ENCODE data around the gene FEN1.

Gene FEN1

DNA sequence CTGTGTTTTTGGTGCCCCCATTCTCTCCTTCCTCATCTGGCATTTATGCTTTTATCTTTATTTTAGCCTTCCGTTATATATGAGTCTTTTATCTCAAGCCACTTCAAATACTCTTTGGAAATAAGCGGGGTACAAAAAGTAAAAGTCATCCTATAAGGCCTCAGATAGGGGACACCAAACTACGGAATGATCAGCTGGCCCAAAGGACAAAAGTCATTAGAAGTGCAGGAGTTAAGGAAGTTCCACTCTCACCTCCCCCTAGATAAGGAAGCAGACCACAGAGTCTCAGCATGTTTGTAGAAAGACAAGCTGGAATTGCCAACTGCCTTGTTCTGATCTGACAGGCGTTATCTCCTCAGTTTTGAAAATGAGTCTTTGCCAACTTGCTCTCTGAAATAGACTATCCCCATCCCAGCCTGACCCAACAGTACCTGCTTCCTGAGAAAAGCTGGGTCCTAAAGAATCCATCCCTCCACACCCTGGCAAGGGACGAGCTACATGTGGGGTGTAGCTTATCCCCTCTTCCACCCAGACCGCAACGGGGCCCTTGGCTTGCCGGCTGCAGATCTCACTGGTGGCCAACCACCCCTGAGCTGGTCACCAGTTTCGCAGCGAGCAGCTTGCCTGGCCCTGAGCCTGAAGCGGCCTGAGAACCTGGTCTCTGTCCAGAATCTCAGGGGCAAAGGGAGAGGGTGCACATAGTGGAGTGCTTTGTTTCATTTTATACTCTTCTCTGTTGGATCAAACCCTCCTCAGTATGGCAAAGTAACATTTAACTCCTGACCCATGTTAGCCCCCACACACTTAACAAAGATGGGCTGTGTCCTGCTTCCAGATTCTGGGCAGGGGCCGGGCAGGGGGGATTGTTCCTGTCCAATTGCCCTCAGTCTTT, 49.2 kb downstream of the FEN1 start:
- no peak for DNase-seq (ENCODE audit: low read depth)

DNA sequence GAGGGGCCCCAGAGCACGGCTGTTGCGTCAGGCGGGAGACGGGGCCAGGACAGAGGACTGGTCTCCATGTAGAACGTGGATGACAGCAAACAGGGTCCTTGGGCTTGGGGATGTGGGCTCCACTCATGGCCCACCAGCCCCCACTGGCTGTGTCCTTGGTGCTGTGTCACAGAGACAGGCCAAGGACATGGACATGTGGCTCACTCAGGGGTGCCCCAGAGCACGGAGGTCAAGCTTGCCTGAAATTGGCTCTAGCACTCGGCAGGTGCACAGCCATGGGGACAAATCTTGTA, 49.8 kb downstream of the FEN1 start:
- no peak for DNase-seq (ENCODE audit: low read depth)

DNA sequence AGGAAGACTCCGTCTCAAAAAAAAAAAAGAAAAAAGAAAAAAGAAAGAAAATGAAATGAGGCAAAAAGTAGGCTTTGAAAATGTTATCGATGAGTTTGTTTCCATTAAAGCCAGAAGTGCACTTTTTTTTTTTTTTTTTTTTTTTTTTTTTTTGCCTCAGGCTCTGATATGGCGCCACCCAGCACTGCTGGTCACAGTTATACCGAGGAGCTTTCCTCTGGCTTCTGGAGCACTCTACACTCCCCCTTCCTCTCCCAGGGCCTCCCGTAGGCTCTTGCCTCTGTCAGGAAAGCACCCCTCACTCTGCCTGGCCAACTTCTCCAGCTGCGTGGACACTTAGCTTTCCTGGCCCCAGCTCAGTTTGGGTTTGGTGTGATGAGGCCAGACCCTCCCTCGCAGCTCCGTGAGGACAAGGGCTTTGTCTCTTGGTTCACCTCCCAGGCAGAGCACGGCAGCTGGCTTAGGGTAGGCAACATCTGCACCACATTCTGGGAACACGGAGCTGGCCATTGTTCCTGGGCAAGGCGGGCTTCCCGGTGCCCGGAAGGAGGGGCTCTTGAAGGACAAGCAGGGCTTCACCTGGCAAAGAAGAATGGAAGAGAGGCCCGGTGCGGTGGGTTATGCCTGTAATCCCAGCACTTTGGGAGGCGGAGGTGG, 52.3 kb downstream of the FEN1 start:
- DNase-seq (ENCODE audit: low read depth): no peak

DNA sequence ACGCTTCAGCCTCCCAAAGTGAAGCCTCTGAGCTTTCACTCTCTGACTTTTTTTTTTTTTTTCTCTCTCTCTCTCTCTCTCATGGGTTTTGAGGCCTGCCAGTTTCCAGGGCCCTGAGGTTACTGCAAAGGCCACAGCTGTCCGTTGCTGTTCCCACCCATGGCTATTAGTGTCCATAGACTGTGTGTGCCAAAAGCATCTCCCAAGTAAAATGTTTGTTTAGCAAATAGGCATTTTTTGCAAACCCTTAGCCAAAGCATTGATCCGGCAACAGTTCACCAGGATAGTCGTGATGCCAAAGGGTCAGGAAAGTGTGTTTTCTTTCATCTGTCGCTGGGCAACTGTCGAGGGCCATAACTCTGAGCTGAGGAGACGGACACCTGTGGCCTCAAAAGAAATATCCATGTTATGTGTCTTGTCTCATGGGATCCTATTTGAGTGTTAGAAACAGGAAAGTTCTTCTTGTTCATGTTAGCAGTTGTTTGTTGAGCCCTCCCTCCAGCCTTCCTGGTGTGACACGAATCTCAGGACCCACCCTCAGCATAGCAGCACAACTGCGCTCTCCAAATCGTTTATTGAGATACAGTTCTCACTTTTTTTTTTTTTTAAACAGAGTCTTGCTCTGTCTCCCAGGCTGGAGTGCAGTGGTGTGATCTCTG, 53.8 kb downstream of the FEN1 start:
- DNase-seq (ENCODE audit: low read depth): no peak

Data from activated gamma-delta T cell treated with anti-CD3 and anti-CD28 coated beads, Interleukin-2, amount 50 U/mL, for 16 hours (primary cell).